Measurements from ENCODE around the gene THUMPD3. TPM values are rescaled to one million over a fixed set of nuclear protein-coding genes. Genes with fewer than 3 reads are reported as not detected.

THUMPD3 gene
- total and polyA plus RNA-seq, 9 of the 15 experiments (the other 6 are each of a cell fraction or from before 2014, with no cell fraction given): 58.3 to 132 (median 113) TPM

- TF ChIP-seq HBP1 (CRISPR knock-in tag; IDR thresholded peaks at IDR 0.05) (no peak), BCOR (IDR thresholded peaks at IDR 0.05) (0 out of 2 replicates have a peak, but pooled peaks have one; percentile 16), KLF1 (tag; IDR thresholded peaks at IDR 0.05) (no peak), ZNF140 (CRISPR knock-in tag; IDR thresholded peaks at IDR 0.05) (no peak), SMAD4 (CRISPR knock-in tag; conservative IDR thresholded peaks at IDR 0.05) (no peak), ETV5 (CRISPR knock-in tag; IDR thresholded peaks at IDR 0.05; ENCODE audit: low read depth) (no peak), ZNF212 (CRISPR knock-in tag; IDR thresholded peaks at IDR 0.05) (no peak), THRB (CRISPR knock-in tag; conservative IDR thresholded peaks at IDR 0.05) (0 out of 2 replicates have a peak, but pooled peaks have one; percentile 4), MYBL2 (IDR thresholded peaks at IDR 0.05; ENCODE audit: low read depth) (no peak), MYBL2 (CRISPR knock-in tag; IDR thresholded peaks at IDR 0.05; ENCODE audit: borderline replicate concordance) (no peak), HDAC2 (IDR thresholded peaks at IDR 0.05) (peak; percentile 84; the same call in 1 of the 2 replicates), TAF9B (IDR thresholded peaks at IDR 0.05; ENCODE audit: partially characterized antibody) (no peak), FOXM1 (IDR thresholded peaks at IDR 0.05; ENCODE audit: low read depth) (no peak), FOXM1 (CRISPR knock-in tag; IDR thresholded peaks at IDR 0.05; ENCODE audit: low read depth) (no peak), ZNF398 (CRISPR knock-in tag; IDR thresholded peaks at IDR 0.05) (no peak), RNF2 (IDR thresholded peaks at IDR 0.05) (no peak), DPF2 (IDR thresholded peaks at IDR 0.05) (peak; percentile 82), KDM1A (IDR thresholded peaks at IDR 0.05) (peak; percentile 43 to 70; a peak in 2 of 4 replicates), PATZ1 (CRISPR knock-in tag; IDR thresholded peaks at IDR 0.05; ENCODE audit: borderline replicate concordance) (no peak), EZH2 (IDR thresholded peaks at IDR 0.05; ENCODE audit: borderline replicate concordance, low read depth, low read length) (no peak), SUPT5H (IDR thresholded peaks at IDR 0.05) (peak; percentile 47; the same call in 1 of the 2 replicates), KAT8 (IDR thresholded peaks at IDR 0.05; ENCODE audit: low read depth) (no peak), NONO (IDR thresholded peaks at IDR 0.05; ENCODE audit: low read depth in 2 of 2, low read length in 1 of 2) (0 out of 4 replicates have a peak, but pooled peaks of 1 of the 2 experiments have one; percentile 28), ZZZ3 (IDR thresholded peaks at IDR 0.05) (0 out of 2 replicates have a peak, but pooled peaks have one; percentile 42)
Measured at GRCh38 chr3:9395570-9396300, 32.9 kb downstream of the THUMPD3 start (continued).
